GM12874 (cell line): ENCODE measurements around the gene TBC1D10B.

Experiments
- TF ChIP-seq, protein P1 (sequence below): IDR thresholded peaks from 2 replicates; pipeline ENCODE4 v1.5.1; 2011; ENCODE audit warnings: low read depth, mild to moderate bottlenecking, control low read depth, low read length, moderate library complexity; ENCODE audit not compliant: insufficient read depth

TBC1D10B gene

DNA sequence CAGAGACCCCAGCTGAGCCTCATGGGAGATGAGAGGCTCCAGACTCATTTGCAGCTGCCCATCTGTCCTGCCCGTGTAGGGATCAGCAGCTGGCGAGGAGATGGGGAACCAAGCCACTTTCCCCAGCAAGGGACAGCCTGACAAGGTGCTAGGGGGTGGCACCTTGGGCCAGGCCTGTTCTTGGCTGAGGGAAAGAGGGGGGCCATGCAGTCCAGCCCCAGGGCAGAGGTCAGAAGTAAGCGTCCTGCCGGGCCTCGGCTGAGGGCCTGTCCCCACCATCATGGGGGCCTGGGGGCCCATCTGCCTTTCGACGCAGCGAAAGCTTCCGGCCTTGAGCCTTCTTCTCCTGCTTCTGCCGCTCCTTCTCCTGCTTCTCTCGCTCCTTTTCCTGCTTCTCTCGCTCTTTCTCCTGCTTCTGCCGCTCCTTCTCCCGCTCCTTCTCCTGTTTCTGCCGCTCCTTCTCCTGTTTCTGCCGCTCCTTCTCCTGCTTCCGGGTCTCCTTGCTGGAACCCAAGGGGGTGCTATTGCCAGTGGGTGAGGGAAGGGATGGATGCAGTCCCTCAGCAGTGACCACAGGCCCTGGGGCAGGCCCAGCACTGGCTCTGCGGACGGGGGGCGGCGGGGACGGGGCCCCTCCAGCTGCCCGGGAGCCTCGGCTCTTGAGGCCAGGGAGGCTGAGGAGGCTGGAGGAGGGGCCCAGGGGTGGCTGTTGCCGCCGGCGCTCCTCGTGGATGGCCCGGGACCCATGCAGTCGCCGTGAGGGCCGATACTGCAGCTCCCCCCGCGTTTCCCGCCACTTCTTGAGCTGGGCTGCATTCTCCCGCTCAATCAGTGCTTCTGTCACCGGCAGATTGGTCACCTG lies 12.3 kb downstream of the TBC1D10B start:
- TF ChIP-seq, protein P1, sequence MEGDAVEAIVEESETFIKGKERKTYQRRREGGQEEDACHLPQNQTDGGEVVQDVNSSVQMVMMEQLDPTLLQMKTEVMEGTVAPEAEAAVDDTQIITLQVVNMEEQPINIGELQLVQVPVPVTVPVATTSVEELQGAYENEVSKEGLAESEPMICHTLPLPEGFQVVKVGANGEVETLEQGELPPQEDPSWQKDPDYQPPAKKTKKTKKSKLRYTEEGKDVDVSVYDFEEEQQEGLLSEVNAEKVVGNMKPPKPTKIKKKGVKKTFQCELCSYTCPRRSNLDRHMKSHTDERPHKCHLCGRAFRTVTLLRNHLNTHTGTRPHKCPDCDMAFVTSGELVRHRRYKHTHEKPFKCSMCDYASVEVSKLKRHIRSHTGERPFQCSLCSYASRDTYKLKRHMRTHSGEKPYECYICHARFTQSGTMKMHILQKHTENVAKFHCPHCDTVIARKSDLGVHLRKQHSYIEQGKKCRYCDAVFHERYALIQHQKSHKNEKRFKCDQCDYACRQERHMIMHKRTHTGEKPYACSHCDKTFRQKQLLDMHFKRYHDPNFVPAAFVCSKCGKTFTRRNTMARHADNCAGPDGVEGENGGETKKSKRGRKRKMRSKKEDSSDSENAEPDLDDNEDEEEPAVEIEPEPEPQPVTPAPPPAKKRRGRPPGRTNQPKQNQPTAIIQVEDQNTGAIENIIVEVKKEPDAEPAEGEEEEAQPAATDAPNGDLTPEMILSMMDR: no peak

DNA sequence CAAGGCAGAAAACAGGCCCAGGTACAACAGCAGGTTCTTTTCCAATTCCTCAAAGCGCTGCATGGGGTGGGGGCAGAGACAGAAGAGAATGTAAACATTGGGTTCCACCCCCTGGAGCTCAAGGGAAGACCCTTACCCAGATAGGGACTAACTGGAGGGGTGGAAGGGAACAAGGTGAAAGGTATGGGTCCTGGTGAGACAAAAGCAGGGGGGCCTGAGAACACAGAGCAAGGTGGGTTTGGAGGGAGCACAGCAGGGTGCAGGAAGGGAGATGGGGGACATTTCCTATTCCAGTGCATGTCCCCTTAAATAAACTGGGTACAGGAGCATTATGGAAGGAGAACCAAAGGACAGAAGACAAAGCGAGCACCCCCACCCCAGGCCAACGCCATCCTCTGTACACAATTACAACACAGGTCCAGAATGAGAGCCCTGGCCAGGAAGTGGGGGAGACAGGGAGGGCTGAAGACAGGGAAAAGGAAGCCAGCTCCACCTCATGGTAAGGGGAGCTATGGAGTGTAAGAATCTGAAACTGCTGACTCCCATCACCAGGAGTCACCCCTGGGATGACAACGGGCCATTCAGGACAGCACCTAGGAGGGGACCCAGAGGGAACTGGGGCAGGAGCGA lies 13.1 kb downstream of the TBC1D10B start:
- TF ChIP-seq, protein P1: no peak

DNA sequence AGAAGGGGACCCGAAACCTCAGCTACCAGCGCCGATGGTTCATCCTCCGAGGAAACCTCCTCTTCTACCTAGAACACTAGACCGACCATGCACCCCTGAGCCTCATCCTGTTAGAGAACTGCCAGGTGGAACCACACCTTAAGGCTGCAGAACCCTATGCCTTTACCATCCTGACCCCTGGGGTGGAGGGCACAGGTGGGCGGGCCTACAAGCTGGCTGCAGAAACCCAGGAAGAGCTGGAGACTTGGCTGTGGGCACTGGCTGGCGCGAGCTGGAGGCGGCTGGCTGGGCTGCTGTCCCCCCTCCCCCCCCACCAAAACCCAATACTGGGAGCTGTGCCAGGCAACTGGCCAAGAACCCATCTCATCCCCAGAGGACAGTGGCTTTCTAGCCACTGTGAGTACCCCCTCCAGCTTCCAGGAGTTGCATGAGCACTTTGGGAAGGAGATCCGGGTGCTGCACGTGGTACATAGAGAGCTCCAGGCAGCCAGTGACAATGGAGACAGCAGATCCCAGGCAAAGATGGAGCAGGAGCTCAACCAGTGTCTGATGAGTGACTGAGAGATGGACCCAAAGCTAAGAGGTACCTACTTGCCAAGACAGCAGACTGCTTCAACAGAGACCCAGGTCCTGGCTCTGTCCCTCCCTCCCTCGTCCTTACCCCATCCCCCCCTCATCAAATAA lies 13.8 kb downstream of the TBC1D10B start:
- TF ChIP-seq, protein P1: no peak

DNA sequence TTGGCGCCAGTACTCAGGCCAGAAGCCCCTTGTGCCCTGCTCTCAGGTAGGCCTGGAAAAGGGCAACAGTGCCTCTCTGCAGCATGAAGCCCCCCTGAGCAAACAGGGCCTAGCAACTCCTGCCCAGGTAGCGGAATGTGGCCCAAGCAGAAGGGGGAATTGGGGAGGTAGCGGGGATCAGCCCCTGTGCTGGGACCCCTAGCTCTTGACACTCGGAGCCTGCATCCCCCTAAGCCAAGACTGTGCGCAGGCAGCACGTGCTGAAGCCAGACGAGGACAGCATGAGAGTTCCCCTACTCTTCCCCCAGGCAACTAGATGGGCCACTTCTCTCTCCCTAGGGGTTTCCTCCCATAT lies 14.4 kb downstream of the TBC1D10B start:
- TF ChIP-seq, protein P1: no peak

DNA sequence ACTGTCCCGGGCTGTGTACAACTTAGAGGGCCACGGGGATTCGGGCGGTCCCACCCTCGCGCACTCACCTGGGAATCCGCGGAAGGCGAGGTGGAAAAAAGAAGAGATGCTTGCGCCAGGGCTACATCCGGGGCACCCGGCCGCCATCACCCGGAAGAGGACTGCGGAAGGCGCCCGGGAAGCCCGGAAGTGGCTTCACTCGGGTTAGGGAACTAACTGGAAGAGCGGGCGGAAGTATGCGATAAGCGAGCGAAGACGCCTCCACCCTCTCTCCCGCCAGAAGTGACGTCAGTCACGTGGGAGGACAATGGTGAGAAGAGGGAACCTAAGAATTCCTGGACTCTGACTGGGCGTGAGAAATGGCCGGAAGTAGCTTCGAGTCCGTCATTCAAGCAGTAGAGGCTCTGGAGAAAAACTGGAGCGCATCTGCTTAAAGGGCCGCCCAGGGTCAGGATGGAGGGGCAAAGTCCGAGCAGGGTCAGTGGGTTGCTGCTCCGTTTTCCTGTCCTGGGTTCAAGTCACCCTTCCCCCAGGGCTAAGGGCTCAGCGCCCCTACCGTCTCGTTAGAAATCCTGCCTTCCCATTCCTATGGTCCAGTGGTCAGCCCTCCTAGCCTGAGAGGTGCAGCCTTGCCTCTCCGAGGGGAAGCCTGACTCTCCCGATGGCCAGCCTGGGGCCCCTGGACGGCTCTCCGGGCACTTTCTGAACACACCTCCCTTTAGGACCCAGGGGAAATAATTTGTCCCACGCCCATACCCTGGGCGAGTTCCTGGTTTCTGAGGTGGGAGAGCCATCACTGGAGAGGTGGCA lies 14.9 kb downstream of the TBC1D10B start, which contains the start of gene CD2BP2:
TSS of gene CD2BP2 (minus strand) at position 165 of the 810 bp plus-strand sequence. CDS start 627 bp downstream, outside the sequence.
- TF ChIP-seq, protein P1: no peak

DNA sequence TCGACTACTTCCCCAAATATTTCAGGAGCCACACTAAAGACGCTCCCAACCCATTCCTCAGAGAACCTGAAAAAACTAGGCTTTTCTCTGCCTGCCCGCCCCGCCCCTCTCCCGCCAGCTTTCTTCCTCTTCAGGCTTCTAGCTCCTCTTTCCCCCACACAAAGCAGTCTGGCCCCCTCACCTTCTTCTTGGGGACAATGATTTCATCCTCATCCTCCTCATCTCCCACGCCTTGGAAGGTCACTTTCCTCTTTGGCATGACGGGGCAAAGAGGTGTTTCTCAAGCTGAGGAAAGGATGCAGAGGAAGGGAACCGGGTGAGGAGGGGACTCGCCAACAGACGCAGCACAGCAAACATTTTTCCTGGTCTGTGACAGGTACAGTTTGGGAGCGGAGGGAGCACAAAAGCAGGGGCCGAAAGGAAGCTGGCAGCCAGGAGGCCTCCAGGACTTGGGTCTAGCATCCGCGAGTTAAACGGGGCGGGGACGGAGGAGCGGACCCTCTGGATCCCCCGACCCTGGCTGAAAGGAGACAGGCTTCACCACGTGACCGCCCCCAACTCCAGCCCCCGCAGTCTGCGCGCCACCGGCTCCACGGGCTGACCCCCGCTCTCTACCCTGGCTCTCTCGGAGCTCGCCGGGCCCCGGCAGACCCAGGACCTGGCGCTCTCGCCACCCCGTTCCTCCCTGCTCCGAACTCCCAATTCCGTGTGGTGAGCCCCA lies 15.7 kb downstream of the TBC1D10B start:
- TF ChIP-seq, protein P1: no peak
